Lung (tissue), 12 donors: ENCODE results near the gene RIC8B. TPM values are rescaled to one million over a fixed set of nuclear protein-coding genes. Genes with fewer than 3 reads are reported as not detected.

Source experiments
- ATAC-seq: fragments of 200-7000 bp; cut with Tn5 transposase; one replicate; pipeline ENCODE4 v1.9.1; 2020; ENCODE audit warnings: moderate number of reproducible peaks; ENCODE audit not compliant: insufficient read depth, low FRiP score
- DNase-seq, 3 donors: peaks; one replicate each; pipeline ENCODE4 v3.0.0-alpha.2; 2013 to 2017
- H3K27ac ChIP-seq, 2 donors: one replicate each; pipeline ENCODE4 v1.5.1; 2013; ENCODE audit warnings: mild to moderate bottlenecking in 2 of 2, moderate library complexity in 2 of 2, control low read depth in 1 of 2, inconsistent platforms in 1 of 2, low read depth in 1 of 2, low read length in 1 of 2
- H3K27me3 ChIP-seq, 3 donors: one replicate each; pipeline ENCODE4 v1.5.1; 2013; ENCODE audit warnings: low read length in 2 of 3; ENCODE audit not compliant: control insufficient read depth in 3 of 3, insufficient read depth in 3 of 3
- H3K36me3 ChIP-seq, 4 donors: one replicate each; pipeline ENCODE4 v1.5.1; 2013; ENCODE audit warnings: low read length in 4 of 4, mild to moderate bottlenecking in 1 of 4, moderate library complexity in 1 of 4; ENCODE audit not compliant: control insufficient read depth in 4 of 4, insufficient read depth in 4 of 4
- H3K4me1 ChIP-seq, 5 donors: one replicate each; pipeline ENCODE4 v1.5.1; 2013; ENCODE audit warnings: low read length in 5 of 5, mild to moderate bottlenecking in 2 of 5, moderate library complexity in 1 of 5; ENCODE audit not compliant: control insufficient read depth in 5 of 5, insufficient read depth in 5 of 5
- H3K4me3 ChIP-seq: one replicate; pipeline ENCODE4 v1.5.1; 2013; ENCODE audit warnings: mild to moderate bottlenecking, control low read depth, moderate library complexity
- H3K9ac ChIP-seq, 2 donors: one replicate each; pipeline ENCODE4 v1.5.1; 2013; ENCODE audit warnings: low read length in 2 of 2, control low read depth in 1 of 2; ENCODE audit not compliant: insufficient read depth in 1 of 2
- H3K9me3 ChIP-seq, 4 donors: one replicate each; pipeline ENCODE4 v1.5.1; 2013; ENCODE audit warnings: low read length in 3 of 4, mild to moderate bottlenecking in 1 of 4, moderate library complexity in 1 of 4; ENCODE audit not compliant: control insufficient read depth in 4 of 4, insufficient read depth in 3 of 4
- CTCF ChIP-seq: IDR thresholded peaks from 2 replicates; pipeline ENCODE4 v1.5.1; 2012; ENCODE audit warnings: mild to moderate bottlenecking; ENCODE audit errors: control extremely low read depth, extremely low read depth
- WGBS, 2 donors: extraction: QIAGEN DNeasy Blood & Tissue Kit; methylation state at CpG; one replicate each; pipeline ENCODE4 v1.1.7; 2013; 5-methylcytosine and 5-hydroxymethylcytosine counted together
- polyA plus RNA-seq, 2 donors: library from polyadenylated mRNA; stranded (reverse); fragments of 200-250 nt; gene quantifications; one replicate each; pipeline ENCODE4 v1.2.1, GENCODE V29; 2013
- total RNA-seq, 2 donors: library from RNA; depleted of rRNA in 1 of 2; stranded (reverse); fragments of >200 nt in 1 of 2; gene quantifications; one replicate each; pipeline ENCODE4 v1.2.1, GENCODE V29; 2014 to 2021
- donor health status: control.
- donor health status: control.
- donor health status: Bipolar disorder and iron deficiency.
- donor health status: healthy.
- donor health status: DM: yes; HTN: yes; CAD: no.

The RIC8B gene
- total and polyA plus RNA-seq, 4 donors = 3.3 to 14.4 (median 8.2) TPM

GRCh38 chr12:106907411-106907810 is 132.9 kb downstream of the RIC8B start:
- ATAC-seq = no peak
- TF ChIP-seq CTCF = no peak
- WGBS, 2 donors = 38 to 54% methylated on average over 5 of the region's 5 CpGs
- Histone ChIP-seq H3K9ac (no peak overlapping the region), H3K9me3 (no peaks in the 10 kb centered on the region), H3K36me3 (no peaks in the 10 kb centered on the region), H3K4me3 (no peak overlapping the region), H3K4me1 (peaks cover 0 to 9% (median 0%) of the 10 kb centered on the region in 5 donors), H3K27me3 (peaks cover 0 to 14% (median 0%) of the 10 kb centered on the region in 3 donors), H3K27ac (no peak overlapping the region)
- no peak for DNase-seq

GRCh38 chr12:106907846-106908245 is 133.4 kb downstream of the RIC8B start:
- no peak for DNase-seq
- TF ChIP-seq CTCF = no peak
- Histone ChIP-seq H3K27me3 (peaks cover 0 to 9% (median 0%) of the 10 kb centered on the region in 3 donors), H3K4me1 (peaks cover 0 to 7% (median 0%) of the 10 kb centered on the region in 5 donors), H3K36me3 (no peaks in the 10 kb centered on the region), H3K4me3 (no peak overlapping the region), H3K27ac (no peak overlapping the region), H3K9me3 (no peaks in the 10 kb centered on the region), H3K9ac (no peak overlapping the region)
- no peak for ATAC-seq
- 72 to 78% methylated on average over 4 of the region's 4 CpGs for WGBS, 2 donors

GRCh38 chr12:106908561-106908960 is 134.1 kb downstream of the RIC8B start:
- no peak overlapping the region for H3K9ac ChIP-seq
- H3K36me3 ChIP-seq = no peaks in the 10 kb centered on the region
- no peak for TF ChIP-seq CTCF
- ATAC-seq (no peak), DNase-seq (no peak)
- no peak overlapping the region for H3K27ac ChIP-seq
- WGBS, 2 donors = 81 to 82% methylated on average over 3 of the region's 3 CpGs
- H3K27me3 ChIP-seq = peaks cover 0 to 4% (median 0%) of the 10 kb centered on the region in 3 donors
- no peaks in the 10 kb centered on the region for H3K4me1 ChIP-seq
- H3K9me3 ChIP-seq = no peaks in the 10 kb centered on the region
- no peak overlapping the region for H3K4me3 ChIP-seq

GRCh38 chr12:106910202-106910601 is 135.7 kb downstream of the RIC8B start:
- no peaks in the 10 kb centered on the region for H3K36me3 ChIP-seq
- H3K9ac ChIP-seq = no peak overlapping the region
- 92 to 93% methylated on average over 1 of the region's 1 CpG for WGBS, 2 donors
- no peak overlapping the region for H3K27ac ChIP-seq
- DNase-seq (no peak), ATAC-seq (no peak)
- H3K4me3 ChIP-seq = no peak overlapping the region
- H3K9me3 ChIP-seq = no peaks in the 10 kb centered on the region
- TF ChIP-seq CTCF = no peak
- no peaks in the 10 kb centered on the region for H3K4me1 ChIP-seq
- no peaks in the 10 kb centered on the region for H3K27me3 ChIP-seq
